Esophagus muscularis mucosa (tissue), 3 donors: Measurements from ENCODE around the gene C11orf24.

ENCODE experiments used
- POLR2A ChIP-seq: fragments of 450-650 bp; IDR thresholded peaks from one replicate; pipeline ENCODE4 v1.6.1; 2017; ENCODE audit warnings: antibody characterized with exemption, moderate library complexity, mild to moderate bottlenecking, low read depth
- POLR2AphosphoS5 ChIP-seq, 2 donors: sonication (generic); formaldehyde crosslinking; IDR thresholded peaks; one replicate each; pipeline ENCODE4 v1.6.1; 2017; ENCODE audit warnings: antibody characterized with exemption in 2 of 2
- TF ChIP-seq, protein P1 (sequence below), 3 experiments: fragments of 200-600 bp in 2 of 3; fragments of 450-650 bp in 1 of 3; sonication (generic) in 2 of 3; IDR thresholded peaks; one replicate each; pipeline ENCODE4 v1.5.1; 2017 to 2019; ENCODE audit warnings: antibody characterized with exemption in 3 of 3, mild to moderate bottlenecking in 2 of 3, moderate library complexity in 1 of 3

- TF ChIP-seq POLR2A (no peak), POLR2AphosphoS5 (IDR thresholded peaks at IDR 0.05) (no peak)
- TF ChIP-seq, protein P1, sequence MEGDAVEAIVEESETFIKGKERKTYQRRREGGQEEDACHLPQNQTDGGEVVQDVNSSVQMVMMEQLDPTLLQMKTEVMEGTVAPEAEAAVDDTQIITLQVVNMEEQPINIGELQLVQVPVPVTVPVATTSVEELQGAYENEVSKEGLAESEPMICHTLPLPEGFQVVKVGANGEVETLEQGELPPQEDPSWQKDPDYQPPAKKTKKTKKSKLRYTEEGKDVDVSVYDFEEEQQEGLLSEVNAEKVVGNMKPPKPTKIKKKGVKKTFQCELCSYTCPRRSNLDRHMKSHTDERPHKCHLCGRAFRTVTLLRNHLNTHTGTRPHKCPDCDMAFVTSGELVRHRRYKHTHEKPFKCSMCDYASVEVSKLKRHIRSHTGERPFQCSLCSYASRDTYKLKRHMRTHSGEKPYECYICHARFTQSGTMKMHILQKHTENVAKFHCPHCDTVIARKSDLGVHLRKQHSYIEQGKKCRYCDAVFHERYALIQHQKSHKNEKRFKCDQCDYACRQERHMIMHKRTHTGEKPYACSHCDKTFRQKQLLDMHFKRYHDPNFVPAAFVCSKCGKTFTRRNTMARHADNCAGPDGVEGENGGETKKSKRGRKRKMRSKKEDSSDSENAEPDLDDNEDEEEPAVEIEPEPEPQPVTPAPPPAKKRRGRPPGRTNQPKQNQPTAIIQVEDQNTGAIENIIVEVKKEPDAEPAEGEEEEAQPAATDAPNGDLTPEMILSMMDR (IDR thresholded peaks at IDR 0.05) = no peak
These were observed 28.5 kb upstream of the C11orf24 start for GRCh38 chr11:68300076-68300830.
